Progenitor cell of endocrine pancreas (in vitro differentiated cells): ENCODE measurements around the gene TMEM200A. TPM values are rescaled to one million over a fixed set of nuclear protein-coding genes. Genes with fewer than 3 reads are reported as not detected.
A peak's percentile ranks its signal among the peaks of the same experiment; 100 is the strongest.

ENCODE experiments used
- DNase-seq: peaks from one replicate; pipeline ENCODE4 v3.0.0; 2021; ENCODE audit warnings: low spot score; ENCODE audit not compliant: unreplicated experiment
- H3K27ac Mint-ChIP-seq: 2 replicates; pipeline ENCODE4 v1.8.0; 2021; ENCODE audit warnings: mild to moderate bottlenecking, moderate library complexity, mixed read lengths
- H3K27me3 Mint-ChIP-seq: 2 replicates; pipeline ENCODE4 v1.8.0; 2021; ENCODE audit warnings: mixed read lengths
- H3K36me3 Mint-ChIP-seq: 2 replicates; pipeline ENCODE4 v1.8.0; 2022; ENCODE audit warnings: mixed read lengths; ENCODE audit not compliant: insufficient read depth
- H3K4me1 Mint-ChIP-seq: 2 replicates; pipeline ENCODE4 v1.8.0; 2021; ENCODE audit warnings: low read depth, mixed read lengths
- H3K4me3 Mint-ChIP-seq: 2 replicates; pipeline ENCODE4 v1.8.0; 2021; ENCODE audit warnings: low read depth, mild to moderate bottlenecking, moderate library complexity, mixed read lengths
- H3K9me3 Mint-ChIP-seq: 2 replicates; pipeline ENCODE4 v1.8.0; 2021; ENCODE audit warnings: low read depth, mixed read lengths
- CTCF ChIP-seq: fragments of 200-600 bp; sonication (generic); IDR thresholded peaks from one replicate; pipeline ENCODE4 v1.5.0; 2021; ENCODE audit warnings: antibody characterized with exemption, mild to moderate bottlenecking; ENCODE audit not compliant: unreplicated experiment
- long read RNA-seq: library from polyadenylated mRNA; unstranded; transcript quantifications from one replicate; pipeline ENCODE4 v2.0.0, GENCODE V29; 2020
- total RNA-seq: library from RNA; stranded (reverse); gene quantifications from 2 replicates; pipeline ENCODE4 v1.2.1, GENCODE V29; 2021

The TMEM200A gene
- total RNA-seq = 13.0 and 13.6 TPM in 2 replicates
- long read RNA-seq, transcript TMEM200A-201 (3 exons, 3,512 nt) = major isoform, 12 of 23 reads
- long read RNA-seq, partial matches to known transcripts = 0 of 23 reads
- long read RNA-seq, other reads (novel, unspliced or antisense) = 8 of 23 reads

- Mint-ChIP-seq H3K9me3 (peaks cover 4% of the 10 kb centered on the region), H3K4me1 (peaks cover 12% of the 10 kb centered on the region), H3K36me3 (no peaks in the 10 kb centered on the region), H3K27me3 (peaks cover 24% of the 10 kb centered on the region), H3K27ac (peak within 1 kb of the TSS; percentile 90), H3K4me3 (peak within 1 kb of the TSS; percentile 83)
- TF ChIP-seq CTCF = peak; percentile 88
- peak; percentile 82 for DNase-seq
Measured at GRCh38 chr6:130365166-130366106, at the start of gene TMEM200A. TSS of gene TMEM200A (plus strand) at chr6:130366017. CDS start at chr6:130440423, 74,406 bp downstream.

DNA sequence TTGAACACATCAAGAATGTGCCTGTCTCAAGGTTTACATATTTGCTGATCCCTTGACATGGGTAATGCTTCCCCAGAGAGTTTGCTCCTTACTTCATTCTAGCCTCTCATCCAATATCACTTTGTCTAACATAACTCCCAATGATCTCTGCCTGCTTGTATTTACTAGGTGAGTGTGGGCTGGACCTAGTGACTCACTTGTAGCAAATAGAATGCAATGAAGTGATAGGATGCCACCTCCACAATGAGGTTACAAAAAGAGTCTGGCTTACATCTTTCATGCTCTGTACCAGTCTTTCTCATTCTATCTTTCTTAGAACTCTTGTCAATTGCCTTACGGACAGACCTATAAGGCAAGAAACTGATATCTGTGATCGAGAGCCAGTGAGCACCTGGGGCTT, 44.9 kb upstream of the TMEM200A start:
- H3K27ac Mint-ChIP-seq = no peak overlapping the region
- TF ChIP-seq CTCF = no peak
- H3K4me3 Mint-ChIP-seq = no peak overlapping the region
- no peaks in the 10 kb centered on the region for H3K9me3 Mint-ChIP-seq
- H3K36me3 Mint-ChIP-seq = no peaks in the 10 kb centered on the region
- no peaks in the 10 kb centered on the region for H3K4me1 Mint-ChIP-seq
- H3K27me3 Mint-ChIP-seq = no peaks in the 10 kb centered on the region
- DNase-seq = no peak

GRCh38 chr6:130322673-130323268, 43.0 kb upstream of the TMEM200A start:
- Mint-ChIP-seq H3K27me3 (no peaks in the 10 kb centered on the region), H3K4me1 (no peaks in the 10 kb centered on the region), H3K9me3 (no peaks in the 10 kb centered on the region), H3K27ac (no peak overlapping the region), H3K36me3 (no peaks in the 10 kb centered on the region), H3K4me3 (no peak overlapping the region)
- DNase-seq = no peak
- peak; percentile 95 for TF ChIP-seq CTCF

- no peak overlapping the region for H3K27ac Mint-ChIP-seq
- no peak for TF ChIP-seq CTCF
- H3K4me1 Mint-ChIP-seq = no peaks in the 10 kb centered on the region
- H3K27me3 Mint-ChIP-seq = no peaks in the 10 kb centered on the region
- no peaks in the 10 kb centered on the region for H3K9me3 Mint-ChIP-seq
- H3K36me3 Mint-ChIP-seq = no peaks in the 10 kb centered on the region
- H3K4me3 Mint-ChIP-seq = no peak overlapping the region
- no peak for DNase-seq
Measured at GRCh38 chr6:130324657-130325056, 41.2 kb upstream of the TMEM200A start.

DNA sequence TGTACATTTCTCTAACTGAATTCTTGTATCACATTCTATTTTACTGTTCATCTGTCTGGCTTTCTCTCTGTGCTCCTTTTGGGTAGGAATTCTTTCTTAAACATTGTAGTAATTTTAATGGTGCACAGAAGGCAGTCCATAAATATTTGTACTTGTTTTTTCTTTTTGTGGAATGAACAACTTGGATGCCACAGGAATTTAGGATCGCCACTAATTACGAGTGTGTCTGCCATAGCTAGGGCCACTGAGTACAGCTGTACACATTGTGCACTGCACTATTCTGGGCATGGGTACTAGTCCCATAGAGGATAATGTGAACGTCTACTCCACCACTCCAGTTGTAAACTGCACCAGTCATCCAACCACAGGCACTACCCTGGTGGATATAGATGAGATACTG, 39.3 kb upstream of the TMEM200A start:
- Mint-ChIP-seq H3K9me3 (no peaks in the 10 kb centered on the region), H3K4me1 (no peaks in the 10 kb centered on the region), H3K27me3 (no peaks in the 10 kb centered on the region), H3K27ac (no peak overlapping the region), H3K4me3 (no peak overlapping the region), H3K36me3 (no peaks in the 10 kb centered on the region)
- TF ChIP-seq CTCF = no peak
- no peak for DNase-seq
